ENCODE data around the gene STARD5.
"Not testable (repeated sequence)": the region's sequence is repeated elsewhere in the genome, so short reads cannot be mapped to it uniquely, and the experiment has no call there.

The STARD5 gene

GRCh38 chr15:81337241-81337640, 13.3 kb upstream of the STARD5 start:
- DNase-seq, result no peak

DNA sequence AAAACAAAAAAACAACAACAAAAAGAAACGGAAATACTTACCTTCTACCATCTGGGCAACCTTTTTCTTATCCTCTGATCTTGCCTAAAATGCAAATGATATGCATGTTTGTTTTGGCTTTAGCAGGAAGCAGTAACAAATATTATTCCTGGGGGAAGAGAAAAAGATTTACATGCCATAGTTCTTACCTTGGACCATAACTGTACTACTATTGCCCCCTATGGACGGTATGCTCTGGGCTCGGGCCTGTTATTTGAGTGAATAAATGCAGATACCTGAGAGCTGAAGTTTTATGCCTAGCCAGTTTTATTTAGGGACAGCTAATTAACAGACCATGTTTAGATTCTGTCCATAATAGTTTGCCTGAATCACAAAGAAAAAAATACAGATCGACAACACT, 12.6 kb upstream of the STARD5 start:
- DNase-seq, result no peak

DNA sequence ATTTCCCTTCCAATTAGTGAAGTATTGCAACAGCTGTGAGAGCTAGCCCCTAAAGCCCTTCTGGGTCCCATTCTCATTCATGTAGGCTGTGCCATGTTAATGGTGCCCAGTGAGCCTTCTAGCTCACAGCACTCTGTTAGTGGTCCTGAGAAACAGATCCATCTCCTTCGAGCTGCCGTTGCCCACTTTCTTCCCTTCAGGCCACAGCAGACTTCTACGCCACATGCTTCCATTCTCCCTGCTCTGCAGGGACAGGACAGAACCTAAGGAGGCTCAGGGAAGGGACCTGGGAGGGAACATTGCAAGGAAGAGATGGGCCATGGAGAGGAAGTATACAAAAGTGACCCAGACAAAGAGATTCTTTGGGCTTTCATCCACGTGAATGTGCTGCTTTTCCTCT, 11.7 kb upstream of the STARD5 start:
- DNase-seq, result no peak

GRCh38 chr15:81334768-81335435, 11.0 kb upstream of the STARD5 start:
- no peak for DNase-seq

GRCh38 chr15:81333363-81333762, 9.4 kb upstream of the STARD5 start:
- DNase-seq, result no peak

DNA sequence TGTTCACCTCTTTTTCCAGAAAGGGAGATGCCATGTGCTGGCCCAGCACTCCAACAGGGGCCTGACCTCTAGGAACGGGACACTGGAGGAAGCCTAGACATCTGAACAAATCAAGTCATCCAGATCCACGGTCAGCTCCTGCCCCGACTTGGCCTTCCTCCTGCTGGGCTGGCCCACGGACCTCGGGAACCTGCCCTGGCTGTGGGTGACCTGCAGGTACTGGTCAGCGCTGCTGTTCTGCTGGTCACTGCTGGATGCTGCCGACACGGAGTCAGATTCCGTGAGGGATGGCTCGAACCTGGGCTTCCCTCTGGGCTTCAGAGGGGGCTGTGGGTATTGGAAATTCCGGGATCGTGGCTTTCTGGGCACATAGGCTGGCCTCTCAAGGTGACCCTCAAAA, 8.4 kb upstream of the STARD5 start:
- no peak for DNase-seq

DNA sequence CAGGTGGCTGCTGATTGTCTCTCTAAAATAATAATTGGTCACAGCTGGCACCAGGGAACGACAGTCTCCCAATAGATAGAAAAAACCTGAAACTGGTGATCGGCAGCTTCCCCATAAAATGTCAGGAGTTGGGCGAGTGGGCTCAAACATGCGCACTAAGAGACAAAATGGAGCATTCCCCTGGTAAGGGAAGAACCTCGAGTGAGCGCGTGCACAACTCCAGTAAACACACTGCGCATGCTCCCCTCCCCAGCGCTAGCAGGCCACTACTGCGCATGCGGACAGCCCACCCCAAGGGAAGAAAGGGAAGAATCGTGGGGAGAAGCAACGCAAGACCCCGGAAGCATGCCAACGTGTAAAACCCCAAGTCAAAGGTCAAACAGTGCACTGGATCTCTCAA, 7.7 kb upstream of the STARD5 start:
- DNase-seq, result no peak

GRCh38 chr15:81331141-81331540, 7.2 kb upstream of the STARD5 start:
- not testable (repeated sequence) for DNase-seq

GRCh38 chr15:81330366-81331090, 6.6 kb upstream of the STARD5 start:
- DNase-seq, result no peak

- DNase-seq, result no peak
These were observed 5.5 kb upstream of the STARD5 start for GRCh38 chr15:81329446-81329845.

DNA sequence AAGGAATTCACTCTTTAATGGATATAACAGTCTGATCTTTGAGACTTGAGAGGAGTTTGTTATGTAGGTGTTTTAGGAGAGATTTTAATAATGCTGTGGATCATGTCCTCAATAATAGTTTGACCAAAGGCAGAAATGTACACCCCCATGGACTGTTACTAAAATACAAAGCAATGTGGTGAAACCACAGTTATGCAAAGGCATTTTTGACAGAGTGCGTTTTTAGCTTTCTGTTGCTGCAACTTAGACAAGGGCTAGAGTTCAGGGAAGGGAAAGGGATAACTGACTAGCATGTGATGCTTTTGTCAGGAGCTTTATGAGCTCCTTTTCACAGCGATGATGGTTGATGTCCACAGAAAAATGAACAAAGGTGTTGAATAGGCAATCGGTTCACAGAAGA, 3.6 kb upstream of the STARD5 start:
- no peak for DNase-seq

GRCh38 chr15:81326466-81327212, 2.7 kb upstream of the STARD5 start:
- DNase-seq, result no peak

GRCh38 chr15:81323559-81323943, 390 bp downstream of the STARD5 start:
- no peak for DNase-seq

DNA sequence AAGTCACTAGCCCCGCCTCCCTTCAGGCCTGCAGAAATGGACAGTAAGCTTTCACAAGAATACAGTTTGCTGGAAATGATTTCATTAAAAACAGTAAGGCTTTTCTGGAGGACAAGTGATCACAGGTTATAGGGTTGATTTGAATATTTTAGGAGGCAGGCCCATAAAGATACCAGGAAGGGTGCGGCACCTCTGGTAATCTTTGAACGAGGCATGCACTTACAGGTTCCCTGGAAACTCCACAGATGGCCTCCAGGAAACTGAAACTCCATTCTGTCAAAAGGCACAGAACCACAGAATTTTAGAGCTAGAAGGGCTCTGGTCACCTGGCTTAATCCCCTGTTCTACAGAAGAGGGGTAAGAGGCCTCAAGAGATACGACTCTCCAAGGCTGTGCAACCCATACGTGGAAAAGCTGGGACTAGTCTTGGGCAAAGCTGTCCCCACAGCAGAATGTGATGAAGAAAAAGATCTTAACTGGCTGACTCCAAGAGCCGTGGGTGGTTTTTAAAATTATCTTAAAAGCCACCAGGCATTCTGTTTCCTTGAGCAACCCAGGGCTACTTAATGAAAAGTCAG, 1.2 kb downstream of the STARD5 start:
- no peak for DNase-seq

DNA sequence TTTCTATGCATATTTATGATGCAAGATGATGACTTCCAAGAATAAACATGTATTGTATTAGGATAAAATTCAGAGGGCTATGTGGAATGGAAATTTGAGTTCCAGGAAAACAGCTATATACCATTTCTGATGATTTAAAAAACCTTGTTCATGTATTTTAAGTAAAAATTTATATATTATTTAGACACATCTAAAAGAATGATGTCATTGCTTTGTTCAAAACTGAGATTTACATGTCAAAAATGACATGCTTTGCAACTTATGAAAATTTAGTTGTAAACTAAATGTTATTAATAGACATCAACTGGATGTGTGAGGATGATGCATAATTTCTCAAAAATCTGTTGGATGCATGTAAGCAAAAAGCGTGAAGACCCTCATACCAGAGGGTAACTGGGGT, 2.3 kb downstream of the STARD5 start:
- no peak for DNase-seq

DNA sequence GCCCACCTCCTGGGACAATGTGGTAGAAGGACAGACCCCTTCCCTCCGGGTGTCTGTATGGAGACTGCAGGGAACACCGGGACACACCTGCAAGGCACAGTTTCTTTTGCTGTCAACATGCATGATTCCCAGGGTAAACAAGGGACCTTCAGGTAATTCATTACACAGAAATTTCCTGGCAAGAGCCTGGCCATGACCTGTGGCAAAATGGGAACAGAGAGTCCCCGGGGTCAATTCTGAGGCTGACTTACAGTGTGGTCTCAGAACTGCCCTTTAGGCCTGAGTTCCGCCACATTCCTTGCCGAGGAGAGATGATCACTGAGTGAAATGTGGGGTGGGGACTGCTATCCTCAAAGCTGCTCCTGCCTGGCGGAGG, 6.3 kb downstream of the STARD5 start:
- no peak for DNase-seq

DNA sequence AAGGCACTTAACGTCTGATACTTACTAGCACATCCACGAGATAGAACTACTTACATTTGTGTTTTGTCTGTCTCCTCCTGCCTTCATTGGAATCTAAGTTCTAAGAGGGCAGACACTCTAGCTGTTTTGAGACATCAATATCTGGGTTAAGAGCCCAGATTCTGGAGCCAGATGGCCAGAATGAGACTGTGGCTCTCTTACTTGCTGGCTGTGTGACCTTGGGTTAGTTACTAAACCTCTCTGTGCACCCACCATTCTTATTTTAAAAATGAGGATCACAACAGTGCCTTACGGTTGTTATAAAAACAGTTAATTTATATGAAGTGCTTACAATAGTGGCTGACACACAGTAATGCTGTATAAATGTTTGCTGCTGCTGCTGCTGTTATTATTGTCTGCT, 7.7 kb downstream of the STARD5 start:
- no peak for DNase-seq

GRCh38 chr15:81315452-81316175, 8.3 kb downstream of the STARD5 start:
- no peak for DNase-seq

DNA sequence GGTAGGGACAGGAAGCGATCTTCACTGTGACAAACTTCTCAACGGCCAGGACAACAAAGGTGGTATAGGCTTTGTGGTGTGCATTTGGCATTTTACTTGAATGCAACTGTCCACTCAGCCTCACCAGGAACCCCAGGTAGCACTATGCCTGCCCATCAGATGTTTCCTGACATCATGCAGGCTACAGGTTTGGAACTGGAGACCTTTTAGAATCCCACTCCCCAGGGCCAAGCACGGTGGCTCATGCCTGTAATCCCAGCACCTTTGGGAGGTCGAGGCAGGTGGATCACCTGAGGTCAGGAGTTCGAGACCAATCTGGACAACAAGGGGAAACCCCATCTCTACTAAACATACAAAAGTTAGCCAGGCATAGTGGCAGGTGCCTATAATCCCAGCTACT, 9.6 kb downstream of the STARD5 start:
- DNase-seq, result no peak

GRCh38 chr15:81313686-81314085, 10.3 kb downstream of the STARD5 start:
- no peak for DNase-seq

DNA sequence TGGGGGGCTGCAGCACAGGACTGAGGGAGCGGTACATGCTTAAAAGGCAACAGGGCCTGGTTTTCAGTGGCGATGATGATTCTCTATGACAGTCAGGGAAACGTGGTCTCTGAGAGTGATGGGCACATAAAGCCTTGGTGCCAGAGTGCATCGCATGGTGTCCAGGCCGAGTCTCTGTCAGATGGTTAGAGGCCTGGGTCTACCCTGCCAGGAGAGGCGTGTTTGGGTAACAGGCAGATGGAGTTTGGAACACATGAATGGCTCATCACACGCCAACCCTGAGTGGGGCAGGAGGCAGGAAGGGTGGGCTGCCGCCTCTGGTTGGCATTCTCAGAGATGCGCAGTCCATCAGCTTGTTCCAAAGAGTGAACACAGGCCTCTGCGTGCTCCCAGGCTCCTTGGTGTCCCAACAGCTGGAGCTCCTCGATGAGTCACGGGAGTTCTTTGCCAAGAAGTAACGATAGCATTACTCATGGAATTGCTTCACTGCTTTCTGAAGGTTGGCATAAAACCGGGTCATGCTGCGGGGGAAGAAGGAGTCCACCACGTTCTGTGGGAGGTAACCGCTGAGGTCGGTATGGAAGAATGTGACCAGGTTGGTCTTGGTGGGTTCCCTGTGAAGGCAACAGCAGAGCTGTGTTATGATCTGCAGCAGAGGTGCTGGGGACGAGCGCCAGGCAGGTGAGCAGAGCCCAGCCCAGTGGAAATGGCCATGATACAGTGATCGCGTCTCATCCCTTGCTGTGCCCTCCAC, 11.0 kb downstream of the STARD5 start:
- peak; percentile 82 for DNase-seq

DNA sequence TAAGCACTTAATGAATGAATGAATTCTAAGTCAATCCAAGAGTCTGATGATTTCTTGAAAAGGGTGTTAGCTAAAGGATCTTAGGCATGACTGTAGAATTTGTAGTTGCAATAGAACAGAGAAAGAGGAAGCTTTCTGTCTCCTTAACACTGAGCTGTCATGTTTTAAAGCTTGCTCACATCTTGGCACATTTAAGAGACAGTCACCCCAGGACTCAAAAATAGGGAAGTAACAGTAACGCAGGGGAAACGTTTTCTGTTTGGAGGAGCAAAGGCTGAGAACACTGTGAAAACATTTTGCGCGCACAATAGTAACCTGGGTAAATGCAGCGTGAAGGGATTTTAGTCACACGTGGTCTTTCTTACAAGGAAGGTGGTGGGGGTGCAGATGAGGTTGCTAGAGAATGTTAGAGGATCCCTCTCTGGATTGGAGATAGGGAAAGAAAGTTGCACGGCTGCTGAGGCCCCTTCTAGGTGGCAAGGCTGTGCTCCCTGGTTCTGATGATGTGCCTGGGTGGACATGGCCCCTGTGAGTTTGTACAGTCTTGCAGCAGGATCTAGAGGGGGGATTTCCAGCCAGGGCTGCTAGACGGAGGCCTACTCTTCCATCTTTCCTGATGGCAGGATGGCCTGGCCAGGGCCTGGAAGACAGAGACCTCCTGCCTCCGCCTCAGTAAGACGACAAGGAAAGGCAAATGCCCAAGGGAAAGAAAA, 12.0 kb downstream of the STARD5 start:
- no peak for DNase-seq

Data from T1000 (cell line).